PC-9 (cell line): ENCODE measurements around the gene NME9. TPM values are rescaled to one million over a fixed set of nuclear protein-coding genes. Genes with fewer than 3 reads are reported as not detected.

Experiments
- BruUV-seq: library from RNA; stranded (reverse); fragments of 400-500 nt; replicated peaks from 2 replicates; lab custom pipeline; 2021; lab: Mats Ljungman, UMichigan
- CTCF ChIA-PET: fragments of 300-600 bp; sonication (Branson Sonifier 250); formaldehyde crosslinking; loops from one replicate; lab custom pipeline; 2022; ENCODE audit warnings: antibody characterized with exemption; lab: Charles Lee
- POLR2A ChIA-PET: fragments of 300-600 bp; sonication (Branson Sonifier 250); formaldehyde crosslinking; loops from one replicate; lab custom pipeline; 2022; ENCODE audit warnings: antibody characterized with exemption; ENCODE audit not compliant: unreplicated experiment; lab: Charles Lee
- DNase-seq, 2 experiments: peaks; one replicate each; pipeline versions ENCODE4 v3.0.0 to v3.0.0-alpha.2; 2015 to 2022; ENCODE audit warnings: mixed read lengths in 1 of 2
- H2AFZ ChIP-seq: fragments of 200-600 bp; sonication (generic); 2 replicates; pipeline ENCODE4 v1.8.1; 2017; ENCODE audit warnings: antibody characterized with exemption
- H3F3A ChIP-seq: fragments of 200-600 bp; sonication (generic); 2 replicates; pipeline ENCODE4 v1.8.1; 2017; ENCODE audit warnings: antibody characterized with exemption, mild to moderate bottlenecking, low read depth; ENCODE audit not compliant: insufficient read depth
- H3K27ac ChIP-seq: fragments of 200-600 bp; sonication (generic); 2 replicates; pipeline ENCODE4 v1.6.1; 2016; ENCODE audit warnings: mixed run types
- H3K27me3 ChIP-seq: fragments of 200-600 bp; sonication (generic); 2 replicates; pipeline ENCODE4 v1.6.1; 2016; ENCODE audit warnings: low read depth, mixed run types; ENCODE audit not compliant: insufficient read depth
- H3K36me3 ChIP-seq: fragments of 200-600 bp; sonication (generic); 2 replicates; pipeline ENCODE4 v1.6.1; 2016; ENCODE audit warnings: low read depth, mixed run types
- H3K4me1 ChIP-seq: fragments of 200-600 bp; sonication (generic); replicated peaks from 2 replicates; pipeline ENCODE4 v1.6.1; 2016; ENCODE audit warnings: mixed run types; ENCODE audit not compliant: insufficient read depth
- H3K4me2 ChIP-seq: fragments of 200-600 bp; sonication (generic); 2 replicates; pipeline ENCODE4 v1.6.1; 2017; ENCODE audit warnings: mixed run types
- H3K4me3 ChIP-seq: fragments of 200-600 bp; sonication (generic); 2 replicates; pipeline ENCODE4 v1.6.1; 2016; ENCODE audit warnings: mixed run types
- H3K79me2 ChIP-seq: fragments of 200-600 bp; sonication (generic); 2 replicates; pipeline ENCODE4 v1.6.1; 2017; ENCODE audit warnings: low read depth, mixed run types
- H3K9me2 ChIP-seq: fragments of 200-600 bp; sonication (generic); 2 replicates; pipeline ENCODE4 v1.8.1; 2017; ENCODE audit warnings: mild to moderate bottlenecking; ENCODE audit not compliant: insufficient read depth
- H3K9me3 ChIP-seq: fragments of 200-600 bp; sonication (generic); 2 replicates; pipeline ENCODE4 v1.8.1; 2016; ENCODE audit warnings: low read depth; ENCODE audit not compliant: insufficient read depth
- H4K20me1 ChIP-seq: fragments of 200-600 bp; sonication (generic); 2 replicates; pipeline ENCODE4 v1.8.1; 2017; ENCODE audit not compliant: insufficient read depth
- CTCF ChIP-seq: fragments of 200-600 bp; sonication (generic); conservative IDR thresholded peaks from 2 replicates; pipeline ENCODE4 v1.6.1; 2017; ENCODE audit warnings: mixed run types, antibody characterized with exemption, mild to moderate bottlenecking, moderate library complexity
- EZH2 ChIP-seq: fragments of 200-600 bp; sonication (generic); IDR thresholded peaks from 2 replicates; pipeline ENCODE4 v1.8.0; 2017; ENCODE audit warnings: antibody characterized with exemption, low read depth
- intact Hi-C: fragments of 100-400 bp; cut with micrococcal nuclease; formaldehyde crosslinking; loops from one replicate; pipeline ENCODE4 v1.10.0; 2022; ENCODE audit not compliant: unreplicated experiment
- total RNA-seq: library from RNA; stranded (reverse); gene quantifications from 2 replicates; pipeline ENCODE4 v1.2.3, GENCODE V29; 2021

NME9 gene
- total RNA-seq, 1 experiment from 2014 or later = not detected

DNA sequence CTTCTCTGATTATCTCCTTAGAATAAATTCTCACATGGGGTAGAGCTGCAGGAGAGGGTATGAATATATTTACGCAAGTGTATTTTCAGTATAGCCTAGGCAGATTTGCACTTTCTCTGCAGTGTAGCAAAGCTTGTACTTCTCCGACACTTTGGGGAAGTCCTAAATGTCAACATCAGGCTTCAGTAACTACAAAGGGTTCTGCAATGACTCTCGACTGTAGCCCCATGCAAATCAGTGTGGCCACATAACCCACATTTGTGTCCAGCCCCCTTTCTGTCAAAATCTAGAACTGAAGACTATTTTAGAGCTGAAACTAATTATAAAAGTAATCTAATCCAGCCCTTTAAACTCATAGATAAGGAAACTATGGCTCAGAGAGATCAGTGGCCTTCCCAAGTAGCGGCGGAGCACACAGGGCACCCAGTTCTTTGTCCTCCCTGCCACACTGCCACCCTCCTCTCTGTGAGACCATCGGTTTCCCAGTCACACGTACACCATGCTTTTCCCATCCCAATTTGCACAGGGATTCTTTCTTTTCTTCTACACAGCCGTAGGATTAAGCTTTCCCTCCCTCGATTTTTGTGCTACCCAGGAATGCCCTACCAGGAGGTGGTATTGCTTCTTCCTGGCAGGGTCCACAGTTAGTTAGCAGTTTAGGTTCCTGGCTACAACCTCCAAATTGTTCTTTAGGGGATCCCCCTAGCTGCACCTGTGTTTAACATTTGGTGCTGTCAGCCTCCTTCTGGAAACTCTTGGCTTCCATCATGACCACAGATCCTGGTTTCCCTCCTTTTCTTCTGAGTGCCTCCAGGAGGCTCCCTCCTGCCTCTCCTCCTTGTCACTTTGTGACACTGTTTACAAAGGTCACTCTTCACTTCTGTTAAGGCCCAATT lies 41.7 kb upstream of the NME9 start:
- BruUV-seq = no TSS peak
- ChIA-PET CTCF (no interaction called here), POLR2A (no interaction called here)
- Histone ChIP-seq H2AFZ (no peak overlapping the region), H3K4me3 (no peak overlapping the region), H3K36me3 (no peaks in the 10 kb centered on the region), H3K4me1 (no peaks in the 10 kb centered on the region), H3K79me2 (no peaks in the 10 kb centered on the region), H3K4me2 (no peak overlapping the region), H3F3A (no peaks in the 10 kb centered on the region), H3K27me3 (no peaks in the 10 kb centered on the region), H3K9me2 (no peaks in the 10 kb centered on the region), H3K27ac (no peak overlapping the region), H3K9me3 (no peaks in the 10 kb centered on the region), H4K20me1 (no peaks in the 10 kb centered on the region)
- no peak for DNase-seq
- intact Hi-C loops = no loop called here
- TF ChIP-seq EZH2 (no peak), CTCF (no peak)

GRCh38 chr3:138370321-138370720 lies 40.7 kb upstream of the NME9 start:
- Histone ChIP-seq H3K9me2 (no peaks in the 10 kb centered on the region), H3K4me3 (no peak overlapping the region), H3K27ac (no peak overlapping the region), H3K4me1 (no peaks in the 10 kb centered on the region), H3K4me2 (no peak overlapping the region), H2AFZ (no peak overlapping the region), H3K79me2 (no peaks in the 10 kb centered on the region), H3F3A (no peaks in the 10 kb centered on the region), H3K36me3 (no peaks in the 10 kb centered on the region), H3K27me3 (no peaks in the 10 kb centered on the region), H4K20me1 (no peaks in the 10 kb centered on the region), H3K9me3 (no peaks in the 10 kb centered on the region)
- no peak for DNase-seq
- TF ChIP-seq EZH2 (no peak), CTCF (no peak)
- intact Hi-C loops = no loop called here
- ChIA-PET POLR2A (no interaction called here), CTCF (no interaction called here)
- BruUV-seq = no TSS peak

DNA sequence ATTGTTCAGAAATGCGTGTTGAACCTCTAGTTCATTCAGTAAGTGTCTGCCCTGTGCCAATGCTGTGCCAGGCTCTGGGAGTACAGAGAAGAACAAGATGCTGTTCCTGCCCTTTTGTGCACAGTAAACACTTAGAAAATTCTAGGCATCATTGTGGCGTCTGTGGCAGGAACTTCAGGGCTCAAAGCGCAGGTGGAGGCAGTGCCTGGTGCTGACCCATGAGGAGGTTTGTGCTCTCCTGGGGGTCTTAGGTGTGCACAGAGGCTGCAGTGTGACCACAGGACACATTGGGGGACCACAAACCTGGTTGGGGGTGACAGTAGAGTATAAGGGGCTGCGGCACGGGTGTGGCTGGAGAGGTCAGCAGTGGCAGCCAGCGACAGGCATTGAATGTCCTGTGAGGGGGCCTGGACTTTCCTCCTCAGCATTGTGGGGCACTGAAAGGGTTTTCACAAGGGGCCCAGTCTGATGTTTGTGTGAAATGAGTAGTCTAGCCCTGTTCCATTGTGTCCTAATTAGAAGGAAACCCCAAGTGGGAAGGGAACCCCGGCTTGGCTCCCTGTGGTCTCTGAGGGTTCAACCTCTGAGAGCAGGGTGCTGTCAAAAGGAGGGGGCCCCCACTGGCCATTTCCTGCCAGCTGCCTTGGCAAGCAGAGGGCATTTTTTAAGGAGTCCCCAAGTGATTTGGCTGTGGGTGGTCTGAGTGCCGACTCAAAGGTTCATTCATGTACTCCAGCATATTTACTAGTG lies 39.7 kb upstream of the NME9 start:
- H2AFZ ChIP-seq = no peak overlapping the region
- H3K36me3 ChIP-seq = no peaks in the 10 kb centered on the region
- H3K79me2 ChIP-seq = no peaks in the 10 kb centered on the region
- no peak overlapping the region for H3K27ac ChIP-seq
- no peak for DNase-seq
- no peaks in the 10 kb centered on the region for H3K27me3 ChIP-seq
- H3K9me3 ChIP-seq = no peaks in the 10 kb centered on the region
- intact Hi-C loops = no loop called here
- no peak overlapping the region for H3K4me2 ChIP-seq
- H4K20me1 ChIP-seq = no peaks in the 10 kb centered on the region
- H3K4me3 ChIP-seq = no peak overlapping the region
- ChIA-PET POLR2A (no interaction called here), CTCF (no interaction called here)
- no peaks in the 10 kb centered on the region for H3F3A ChIP-seq
- H3K4me1 ChIP-seq = no peaks in the 10 kb centered on the region
- no peaks in the 10 kb centered on the region for H3K9me2 ChIP-seq
- no TSS peak for BruUV-seq
- TF ChIP-seq CTCF = no peak
- TF ChIP-seq EZH2 = no peak
